Neutrophil (primary cell): Measurements from ENCODE around the gene NELL1.

Experiments used
- H3K27ac ChIP-seq: fragments of 200-600 bp; sonication (generic); 2 replicates; pipeline ENCODE4 v1.5.1; 2016; ENCODE audit warnings: mild to moderate bottlenecking, moderate library complexity
- H3K27me3 ChIP-seq: fragments of 200-600 bp; sonication (generic); 2 replicates; pipeline ENCODE4 v1.6.0; 2016; ENCODE audit warnings: mild to moderate bottlenecking
- H3K36me3 ChIP-seq: fragments of 200-600 bp; sonication (generic); 2 replicates; pipeline ENCODE4 v1.5.1; 2017
- H3K4me1 ChIP-seq, 2 experiments: fragments of 200-600 bp in 1 of 2; sonication (generic) in 1 of 2; 1 replicate in 1 of 2; 2 replicates in 1 of 2; pipeline versions ENCODE4 v1.5.1 to v1.6.1; 2013 to 2016; ENCODE audit warnings: low read depth in 1 of 2, low read length in 1 of 2, mild to moderate bottlenecking in 1 of 2, moderate library complexity in 1 of 2; ENCODE audit not compliant: control insufficient read depth in 1 of 2, insufficient read depth in 1 of 2
- H3K4me3 ChIP-seq, 2 experiments: fragments of 200-600 bp in 1 of 2; sonication (generic) in 1 of 2; 1 replicate in 1 of 2; 2 replicates in 1 of 2; pipeline ENCODE4 v1.5.1; 2013 to 2016; ENCODE audit warnings: low read depth in 1 of 2, low read length in 1 of 2, mild to moderate bottlenecking in 1 of 2, moderate library complexity in 1 of 2
- H3K9me3 ChIP-seq: fragments of 200-600 bp; sonication (generic); 2 replicates; pipeline ENCODE4 v1.5.1; 2016
- TF ChIP-seq, protein P1 (sequence below): fragments of 200-600 bp; sonication (generic); IDR thresholded peaks from 2 replicates; pipeline ENCODE4 v1.5.1; 2016; ENCODE audit warnings: antibody characterized with exemption

Gene NELL1

DNA sequence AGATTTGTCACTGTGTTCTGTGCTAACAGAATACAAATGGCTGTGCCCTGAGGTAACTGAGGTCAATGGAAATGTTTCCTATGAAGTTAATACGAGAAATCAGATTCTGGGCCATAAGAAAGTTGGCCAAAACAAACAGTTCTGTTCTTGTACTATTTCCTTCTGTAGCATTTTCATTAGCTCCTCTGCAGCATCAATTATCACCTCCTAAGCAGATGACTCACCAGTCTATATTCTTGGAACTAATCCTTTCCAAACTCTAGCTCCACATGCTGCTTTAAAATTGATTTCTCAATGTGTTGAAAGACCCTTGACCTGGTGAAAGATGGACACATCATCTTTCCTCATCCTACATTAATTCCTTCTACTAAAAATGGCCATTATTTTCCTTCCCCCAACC lies 736.0 kb downstream of the NELL1 start:
- Histone ChIP-seq H3K9me3 (no peaks in the 10 kb centered on the region), H3K36me3 (no peaks in the 10 kb centered on the region), H3K4me3 (no peak overlapping the region), H3K27ac (no peak overlapping the region), H3K27me3 (no peaks in the 10 kb centered on the region), H3K4me1 (no peaks in the 10 kb centered on the region)
- TF ChIP-seq, protein P1, sequence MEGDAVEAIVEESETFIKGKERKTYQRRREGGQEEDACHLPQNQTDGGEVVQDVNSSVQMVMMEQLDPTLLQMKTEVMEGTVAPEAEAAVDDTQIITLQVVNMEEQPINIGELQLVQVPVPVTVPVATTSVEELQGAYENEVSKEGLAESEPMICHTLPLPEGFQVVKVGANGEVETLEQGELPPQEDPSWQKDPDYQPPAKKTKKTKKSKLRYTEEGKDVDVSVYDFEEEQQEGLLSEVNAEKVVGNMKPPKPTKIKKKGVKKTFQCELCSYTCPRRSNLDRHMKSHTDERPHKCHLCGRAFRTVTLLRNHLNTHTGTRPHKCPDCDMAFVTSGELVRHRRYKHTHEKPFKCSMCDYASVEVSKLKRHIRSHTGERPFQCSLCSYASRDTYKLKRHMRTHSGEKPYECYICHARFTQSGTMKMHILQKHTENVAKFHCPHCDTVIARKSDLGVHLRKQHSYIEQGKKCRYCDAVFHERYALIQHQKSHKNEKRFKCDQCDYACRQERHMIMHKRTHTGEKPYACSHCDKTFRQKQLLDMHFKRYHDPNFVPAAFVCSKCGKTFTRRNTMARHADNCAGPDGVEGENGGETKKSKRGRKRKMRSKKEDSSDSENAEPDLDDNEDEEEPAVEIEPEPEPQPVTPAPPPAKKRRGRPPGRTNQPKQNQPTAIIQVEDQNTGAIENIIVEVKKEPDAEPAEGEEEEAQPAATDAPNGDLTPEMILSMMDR, result no peak

DNA sequence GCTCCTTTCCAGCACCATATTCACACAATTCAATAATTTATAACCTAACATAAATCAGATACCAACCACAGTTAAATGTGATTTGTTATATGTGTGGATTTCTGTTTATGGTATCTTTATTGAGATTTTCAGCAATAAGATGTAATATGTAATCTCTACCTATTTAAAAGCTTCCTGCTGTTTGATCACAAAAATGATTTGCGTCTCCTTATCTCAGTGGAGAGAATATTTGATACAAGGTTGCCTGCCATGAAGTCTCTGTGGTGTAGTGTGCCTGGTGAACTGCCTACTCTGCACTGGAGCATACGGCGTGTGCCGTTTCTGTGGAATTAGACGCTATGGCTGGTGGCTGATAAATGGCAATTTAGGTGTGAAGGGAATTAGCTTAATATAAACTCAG lies 741.1 kb downstream of the NELL1 start:
- Histone ChIP-seq H3K27ac (no peak overlapping the region), H3K27me3 (no peaks in the 10 kb centered on the region), H3K4me3 (no peak overlapping the region), H3K9me3 (no peaks in the 10 kb centered on the region), H3K4me1 (peaks cover 0 to under 1% of the 10 kb centered on the region in 2 experiments), H3K36me3 (no peaks in the 10 kb centered on the region)
- TF ChIP-seq, protein P1, result no peak

DNA sequence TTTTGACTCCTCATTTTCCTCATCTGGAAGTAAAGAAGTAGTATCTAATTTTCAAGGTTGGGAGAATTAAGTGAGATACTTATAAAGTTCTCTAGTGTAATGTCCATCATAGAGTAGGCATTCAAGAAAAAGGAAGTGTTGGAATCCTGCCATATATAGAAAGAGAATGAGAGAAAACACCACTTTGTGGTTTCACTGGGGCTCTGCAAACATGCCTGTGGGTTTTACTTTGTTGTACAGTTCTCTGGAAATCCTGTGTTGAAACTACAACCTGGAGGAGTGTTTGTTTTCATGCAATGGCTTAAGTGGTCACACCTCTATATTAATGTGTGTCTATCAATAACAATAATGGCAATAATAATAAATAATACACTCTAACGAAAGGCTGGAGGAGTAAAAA lies 741.7 kb downstream of the NELL1 start:
- H3K9me3 ChIP-seq, result no peaks in the 10 kb centered on the region
- H3K27me3 ChIP-seq, result no peaks in the 10 kb centered on the region
- no peaks in the 10 kb centered on the region for H3K36me3 ChIP-seq
- peaks cover 0 to 5% of the 10 kb centered on the region in 2 experiments for H3K4me1 ChIP-seq
- H3K27ac ChIP-seq, result no peak overlapping the region
- TF ChIP-seq, protein P1, result no peak
- H3K4me3 ChIP-seq, result no peak overlapping the region

DNA sequence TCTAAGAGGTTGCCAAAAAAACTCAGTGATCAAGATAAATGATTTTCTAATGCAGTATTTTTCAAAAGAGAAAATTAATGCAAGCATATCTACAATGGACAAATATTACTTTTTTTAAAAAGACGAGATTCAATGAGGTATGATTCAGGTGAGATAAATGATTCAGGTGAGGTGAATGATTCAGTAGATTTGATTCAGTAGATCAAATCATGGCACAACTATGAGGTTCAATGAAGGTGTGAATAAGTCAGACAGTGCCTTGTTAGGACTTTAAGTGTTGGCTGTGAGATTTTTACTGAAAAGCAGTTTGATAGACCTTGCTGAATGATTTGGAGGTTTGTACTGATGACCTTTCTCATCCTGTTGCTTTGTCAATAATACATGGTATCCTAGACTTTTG lies 742.2 kb downstream of the NELL1 start:
- Histone ChIP-seq H3K36me3 (no peaks in the 10 kb centered on the region), H3K4me1 (peaks cover 0 to 5% of the 10 kb centered on the region in 2 experiments), H3K9me3 (no peaks in the 10 kb centered on the region), H3K27me3 (no peaks in the 10 kb centered on the region), H3K27ac (no peak overlapping the region), H3K4me3 (no peak overlapping the region)
- TF ChIP-seq, protein P1, result no peak

DNA sequence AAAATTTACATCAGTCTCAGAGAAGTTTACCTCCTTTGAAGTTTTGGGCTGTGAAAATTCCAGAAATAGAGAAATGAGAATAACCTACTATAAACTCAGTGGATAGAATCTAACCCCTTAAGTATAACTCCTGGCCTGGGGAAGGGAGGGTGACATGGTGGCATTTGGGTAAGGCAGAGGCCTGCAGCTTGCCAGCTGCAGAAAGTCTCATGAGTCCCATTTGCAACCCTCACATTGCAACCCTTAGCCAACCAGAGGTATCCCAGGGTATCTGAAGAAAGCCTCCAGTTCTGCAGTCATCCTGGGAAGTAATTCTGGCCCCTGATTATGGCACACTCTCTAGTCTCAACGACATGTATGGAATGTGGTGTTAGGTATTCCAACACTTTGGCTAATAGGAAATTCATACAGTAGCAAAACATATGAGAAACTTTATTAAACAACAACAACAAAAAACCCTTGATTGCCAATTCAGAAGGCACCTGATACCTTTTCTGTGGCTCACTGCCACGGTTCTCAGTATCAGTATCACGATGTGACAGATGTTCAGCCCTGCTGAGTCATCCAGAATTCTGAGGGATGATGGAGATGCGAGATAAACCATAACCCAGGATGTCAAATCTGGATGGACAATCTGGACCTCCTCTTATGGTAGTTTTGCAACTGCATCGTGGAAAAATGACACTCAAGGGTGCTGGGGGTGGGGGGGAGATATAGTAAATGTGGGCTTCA lies 743.4 kb downstream of the NELL1 start:
- Histone ChIP-seq H3K36me3 (no peaks in the 10 kb centered on the region), H3K27ac (no peak overlapping the region), H3K27me3 (no peaks in the 10 kb centered on the region), H3K4me3 (no peak overlapping the region), H3K4me1 (peaks cover 0 to 5% of the 10 kb centered on the region in 2 experiments), H3K9me3 (no peaks in the 10 kb centered on the region)
- TF ChIP-seq, protein P1, result no peak
